ENCODE measurements around the gene PCDHB8.
"Not testable (repeated sequence)": the region's sequence is repeated elsewhere in the genome, so short reads cannot be mapped to it uniquely, and the experiment has no call there.

DNA sequence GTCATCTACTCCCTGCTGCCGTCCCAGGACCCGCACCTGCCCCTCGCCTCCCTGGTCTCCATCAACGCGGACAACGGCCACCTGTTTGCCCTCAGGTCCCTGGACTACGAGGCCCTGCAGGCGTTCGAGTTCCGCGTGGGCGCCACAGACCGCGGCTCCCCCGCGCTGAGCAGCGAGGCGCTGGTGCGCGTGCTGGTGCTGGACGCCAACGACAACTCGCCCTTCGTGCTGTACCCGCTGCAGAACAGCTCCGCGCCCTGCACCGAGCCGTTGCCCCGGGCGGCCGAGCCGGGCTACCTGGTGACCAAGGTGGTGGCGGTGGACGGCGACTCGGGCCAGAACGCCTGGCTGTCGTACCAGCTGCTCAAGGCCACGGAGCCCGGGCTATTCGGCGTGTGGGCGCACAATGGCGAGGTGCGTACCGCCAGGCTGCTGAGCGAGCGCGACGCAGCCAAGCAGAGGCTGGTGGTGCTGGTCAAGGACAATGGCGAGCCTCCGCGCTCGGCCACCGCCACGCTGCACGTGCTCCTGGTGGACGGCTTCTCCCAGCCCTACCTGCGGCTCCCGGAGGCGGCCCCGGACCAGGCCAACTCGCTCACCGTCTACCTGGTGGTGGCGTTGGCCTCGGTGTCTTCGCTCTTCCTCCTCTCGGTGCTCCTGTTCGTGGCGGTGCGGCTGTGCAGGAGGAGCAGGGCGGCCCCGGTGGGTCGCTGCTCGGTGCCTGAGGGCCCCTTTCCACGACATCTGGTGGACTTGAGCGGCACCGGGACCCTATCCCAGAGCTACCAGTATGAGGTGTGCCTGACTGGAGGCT lies 3.1 kb upstream of the PCDHB8 start:
- TF ChIP-seq, protein P1, sequence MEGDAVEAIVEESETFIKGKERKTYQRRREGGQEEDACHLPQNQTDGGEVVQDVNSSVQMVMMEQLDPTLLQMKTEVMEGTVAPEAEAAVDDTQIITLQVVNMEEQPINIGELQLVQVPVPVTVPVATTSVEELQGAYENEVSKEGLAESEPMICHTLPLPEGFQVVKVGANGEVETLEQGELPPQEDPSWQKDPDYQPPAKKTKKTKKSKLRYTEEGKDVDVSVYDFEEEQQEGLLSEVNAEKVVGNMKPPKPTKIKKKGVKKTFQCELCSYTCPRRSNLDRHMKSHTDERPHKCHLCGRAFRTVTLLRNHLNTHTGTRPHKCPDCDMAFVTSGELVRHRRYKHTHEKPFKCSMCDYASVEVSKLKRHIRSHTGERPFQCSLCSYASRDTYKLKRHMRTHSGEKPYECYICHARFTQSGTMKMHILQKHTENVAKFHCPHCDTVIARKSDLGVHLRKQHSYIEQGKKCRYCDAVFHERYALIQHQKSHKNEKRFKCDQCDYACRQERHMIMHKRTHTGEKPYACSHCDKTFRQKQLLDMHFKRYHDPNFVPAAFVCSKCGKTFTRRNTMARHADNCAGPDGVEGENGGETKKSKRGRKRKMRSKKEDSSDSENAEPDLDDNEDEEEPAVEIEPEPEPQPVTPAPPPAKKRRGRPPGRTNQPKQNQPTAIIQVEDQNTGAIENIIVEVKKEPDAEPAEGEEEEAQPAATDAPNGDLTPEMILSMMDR (conservative IDR thresholded peaks at IDR 0.05; ENCODE audit: low read depth, low read length): not testable (repeated sequence)
- TF ChIP-seq EZH2 (IDR thresholded peaks at IDR 0.05; ENCODE audit: borderline replicate concordance, low read depth, low read length, poor library complexity, severe bottlenecking): not testable (repeated sequence)

Measured in A673 (cell line).